ENCODE measurements around the gene FTSJ3.

FTSJ3 gene

GRCh38 chr17:63833026-63833740 is 5.7 kb upstream of the FTSJ3 start:
- no peak for DNase-seq (ENCODE audit: low read depth)
- Histone ChIP-seq H3K4me3 (ENCODE audit: low read length) (no peak overlapping the region), H3K9ac (ENCODE audit: low read length) (no peak overlapping the region), H3K4me1 (ENCODE audit: control insufficient read depth, insufficient read depth, low read length) (peaks cover 37% of the 10 kb centered on the region), H3K36me3 (ENCODE audit: control insufficient read depth, insufficient read depth, low read length, severe bottlenecking) (peaks cover 88% of the 10 kb centered on the region), H3K9me3 (ENCODE audit: control insufficient read depth, low read length) (no peaks in the 10 kb centered on the region), H3K27me3 (replicated peaks; ENCODE audit: control insufficient read depth, insufficient read depth, low read length) (no peaks in the 10 kb centered on the region)

- Histone ChIP-seq H3K4me1 (ENCODE audit: control insufficient read depth, insufficient read depth, low read length) (peaks cover 33% of the 10 kb centered on the region), H3K27me3 (replicated peaks; ENCODE audit: control insufficient read depth, insufficient read depth, low read length) (no peaks in the 10 kb centered on the region), H3K9me3 (ENCODE audit: control insufficient read depth, low read length) (no peaks in the 10 kb centered on the region), H3K9ac (ENCODE audit: low read length) (no peak overlapping the region), H3K4me3 (ENCODE audit: low read length) (no peak overlapping the region), H3K36me3 (ENCODE audit: control insufficient read depth, insufficient read depth, low read length, severe bottlenecking) (peaks cover 88% of the 10 kb centered on the region)
- no peak for DNase-seq (ENCODE audit: low read depth)
These were observed 5.0 kb upstream of the FTSJ3 start for GRCh38 chr17:63832455-63832854.

- no peaks in the 10 kb centered on the region for H3K9me3 ChIP-seq (ENCODE audit: control insufficient read depth, low read length)
- H3K36me3 ChIP-seq (ENCODE audit: control insufficient read depth, insufficient read depth, low read length, severe bottlenecking): peaks cover 83% of the 10 kb centered on the region
- no peak overlapping the region for H3K4me3 ChIP-seq (ENCODE audit: low read length)
- H3K9ac ChIP-seq (ENCODE audit: low read length): no peak overlapping the region
- no peaks in the 10 kb centered on the region for H3K27me3 ChIP-seq (replicated peaks; ENCODE audit: control insufficient read depth, insufficient read depth, low read length)
- no peak for DNase-seq (ENCODE audit: low read depth)
- H3K4me1 ChIP-seq (ENCODE audit: control insufficient read depth, insufficient read depth, low read length): peaks cover 30% of the 10 kb centered on the region
These were observed 4.6 kb upstream of the FTSJ3 start for GRCh38 chr17:63832014-63832413.

GRCh38 chr17:63831505-63831904 is 4.0 kb upstream of the FTSJ3 start:
- Histone ChIP-seq H3K9ac (ENCODE audit: low read length) (no peak overlapping the region), H3K4me3 (ENCODE audit: low read length) (no peak overlapping the region), H3K4me1 (ENCODE audit: control insufficient read depth, insufficient read depth, low read length) (peaks cover 30% of the 10 kb centered on the region), H3K36me3 (ENCODE audit: control insufficient read depth, insufficient read depth, low read length, severe bottlenecking) (peaks cover 78% of the 10 kb centered on the region), H3K9me3 (ENCODE audit: control insufficient read depth, low read length) (no peaks in the 10 kb centered on the region), H3K27me3 (replicated peaks; ENCODE audit: control insufficient read depth, insufficient read depth, low read length) (no peaks in the 10 kb centered on the region)
- no peak for DNase-seq (ENCODE audit: low read depth)

GRCh38 chr17:63830904-63831491 is 3.5 kb upstream of the FTSJ3 start:
- H3K36me3 ChIP-seq (ENCODE audit: control insufficient read depth, insufficient read depth, low read length, severe bottlenecking): peaks cover 73% of the 10 kb centered on the region
- no peaks in the 10 kb centered on the region for H3K9me3 ChIP-seq (ENCODE audit: control insufficient read depth, low read length)
- no peak overlapping the region for H3K9ac ChIP-seq (ENCODE audit: low read length)
- H3K4me3 ChIP-seq (ENCODE audit: low read length): no peak overlapping the region
- H3K27me3 ChIP-seq (replicated peaks; ENCODE audit: control insufficient read depth, insufficient read depth, low read length): no peaks in the 10 kb centered on the region
- DNase-seq (ENCODE audit: low read depth): no peak
- H3K4me1 ChIP-seq (ENCODE audit: control insufficient read depth, insufficient read depth, low read length): peaks cover 32% of the 10 kb centered on the region

- H3K27me3 ChIP-seq (replicated peaks; ENCODE audit: control insufficient read depth, insufficient read depth, low read length): no peaks in the 10 kb centered on the region
- H3K9ac ChIP-seq (ENCODE audit: low read length): no peak overlapping the region
- H3K36me3 ChIP-seq (ENCODE audit: control insufficient read depth, insufficient read depth, low read length, severe bottlenecking): peaks cover 72% of the 10 kb centered on the region
- H3K4me1 ChIP-seq (ENCODE audit: control insufficient read depth, insufficient read depth, low read length): peaks cover 36% of the 10 kb centered on the region
- DNase-seq (ENCODE audit: low read depth): no peak
- no peak overlapping the region for H3K4me3 ChIP-seq (ENCODE audit: low read length)
- H3K9me3 ChIP-seq (ENCODE audit: control insufficient read depth, low read length): no peaks in the 10 kb centered on the region
These were observed 2.8 kb upstream of the FTSJ3 start for GRCh38 chr17:63830278-63830677.

- H3K4me3 ChIP-seq (ENCODE audit: low read length): peak overlapping the region; percentile 96
- H3K4me1 ChIP-seq (ENCODE audit: control insufficient read depth, insufficient read depth, low read length): peaks cover 25% of the 10 kb centered on the region
- H3K9me3 ChIP-seq (ENCODE audit: control insufficient read depth, low read length): no peaks in the 10 kb centered on the region
- DNase-seq (ENCODE audit: low read depth): no peak
- H3K27me3 ChIP-seq (replicated peaks; ENCODE audit: control insufficient read depth, insufficient read depth, low read length): no peaks in the 10 kb centered on the region
- peak overlapping the region; percentile 98 for H3K9ac ChIP-seq (ENCODE audit: low read length)
- H3K36me3 ChIP-seq (ENCODE audit: control insufficient read depth, insufficient read depth, low read length, severe bottlenecking): peaks cover 73% of the 10 kb centered on the region
These were observed 1.5 kb upstream of the FTSJ3 start for GRCh38 chr17:63828936-63829335.

GRCh38 chr17:63827801-63828221 is 348 bp upstream of the FTSJ3 start:
- Histone ChIP-seq H3K4me1 (ENCODE audit: control insufficient read depth, insufficient read depth, low read length) (peaks cover 25% of the 10 kb centered on the region), H3K36me3 (ENCODE audit: control insufficient read depth, insufficient read depth, low read length, severe bottlenecking) (peaks cover 71% of the 10 kb centered on the region), H3K9ac (ENCODE audit: low read length) (peak overlapping the region; percentile 98), H3K4me3 (ENCODE audit: low read length) (peak overlapping the region; percentile 96), H3K27me3 (replicated peaks; ENCODE audit: control insufficient read depth, insufficient read depth, low read length) (no peaks in the 10 kb centered on the region), H3K9me3 (ENCODE audit: control insufficient read depth, low read length) (no peaks in the 10 kb centered on the region)
- DNase-seq (ENCODE audit: low read depth): peak; percentile 19

GRCh38 chr17:63826468-63827001 is 928 bp downstream of the FTSJ3 start:
- Histone ChIP-seq H3K4me1 (ENCODE audit: control insufficient read depth, insufficient read depth, low read length) (peaks cover 25% of the 10 kb centered on the region), H3K36me3 (ENCODE audit: control insufficient read depth, insufficient read depth, low read length, severe bottlenecking) (peaks cover 71% of the 10 kb centered on the region)
- peak; percentile 40 for DNase-seq (ENCODE audit: low read depth)

GRCh38 chr17:63824362-63824761 is 3.1 kb downstream of the FTSJ3 start:
- Histone ChIP-seq H3K9ac (ENCODE audit: low read length) (no peak overlapping the region), H3K4me3 (ENCODE audit: low read length) (no peak overlapping the region), H3K9me3 (ENCODE audit: control insufficient read depth, low read length) (no peaks in the 10 kb centered on the region), H3K27me3 (replicated peaks; ENCODE audit: control insufficient read depth, insufficient read depth, low read length) (no peaks in the 10 kb centered on the region), H3K36me3 (ENCODE audit: control insufficient read depth, insufficient read depth, low read length, severe bottlenecking) (peaks cover 71% of the 10 kb centered on the region), H3K4me1 (ENCODE audit: control insufficient read depth, insufficient read depth, low read length) (peaks cover 24% of the 10 kb centered on the region)
- no peak for DNase-seq (ENCODE audit: low read depth)

More at GRCh38 chr17:63826468-63827001, 928 bp downstream of the FTSJ3 start:
- Histone ChIP-seq H3K9ac (ENCODE audit: low read length) (peak overlapping the region; percentile 98), H3K9me3 (ENCODE audit: control insufficient read depth, low read length) (no peaks in the 10 kb centered on the region), H3K4me3 (ENCODE audit: low read length) (peak overlapping the region; percentile 96), H3K27me3 (replicated peaks; ENCODE audit: control insufficient read depth, insufficient read depth, low read length) (no peaks in the 10 kb centered on the region)

GRCh38 chr17:63823659-63824331 is 3.7 kb downstream of the FTSJ3 start:
- H3K9me3 ChIP-seq (ENCODE audit: control insufficient read depth, low read length): no peaks in the 10 kb centered on the region
- H3K27me3 ChIP-seq (replicated peaks; ENCODE audit: control insufficient read depth, insufficient read depth, low read length): no peaks in the 10 kb centered on the region
- H3K4me3 ChIP-seq (ENCODE audit: low read length): no peak overlapping the region
- peaks cover 71% of the 10 kb centered on the region for H3K36me3 ChIP-seq (ENCODE audit: control insufficient read depth, insufficient read depth, low read length, severe bottlenecking)
- no peak for DNase-seq (ENCODE audit: low read depth)
- no peak overlapping the region for H3K9ac ChIP-seq (ENCODE audit: low read length)
- peaks cover 18% of the 10 kb centered on the region for H3K4me1 ChIP-seq (ENCODE audit: control insufficient read depth, insufficient read depth, low read length)
